SK-N-SH treated with all-trans-retinoic acid at 6 μM for 48 hours (cell line): ENCODE measurements around the gene CASTOR1.

ENCODE experiments used
- ARNTL ChIP-seq: fragments of 450-650 bp; formaldehyde crosslinking; IDR thresholded peaks from 2 replicates; pipeline ENCODE4 v1.5.0; 2020; ENCODE audit warnings: low read depth, mild to moderate bottlenecking, moderate library complexity, borderline replicate concordance
- CREB5 ChIP-seq: fragments of 250-450 bp; sonication (Bioruptor Pico); IDR thresholded peaks from 2 replicates; pipeline ENCODE4 v1.5.1; 2020; ENCODE audit warnings: low read depth, mild to moderate bottlenecking, moderate library complexity
- OSR1 ChIP-seq: fragments of 250-450 bp; sonication (Bioruptor Pico); IDR thresholded peaks from 2 replicates; pipeline ENCODE4 v1.8.0; 2022; ENCODE audit warnings: moderate library complexity, mild to moderate bottlenecking, inconsistent platforms
- PATZ1 ChIP-seq: fragments of 250-450 bp; sonication (Bioruptor Pico); IDR thresholded peaks from 2 replicates; pipeline ENCODE4 v1.8.0; 2020; ENCODE audit warnings: mild to moderate bottlenecking, moderate library complexity, borderline replicate concordance
- RARB ChIP-seq: fragments of 250-450 bp; sonication (Bioruptor Pico); IDR thresholded peaks from 2 replicates; pipeline ENCODE4 v1.8.0; 2021; ENCODE audit warnings: mild to moderate bottlenecking, moderate library complexity
- TCF4 ChIP-seq: fragments of 250-450 bp; sonication (Bioruptor Pico); IDR thresholded peaks from 2 replicates; pipeline ENCODE4 v1.8.0; 2021; ENCODE audit warnings: mild to moderate bottlenecking, moderate library complexity, borderline replicate concordance
- TOX ChIP-seq: fragments of 250-450 bp; sonication (Bioruptor Pico); IDR thresholded peaks from 2 replicates; pipeline ENCODE4 v1.8.0; 2021; ENCODE audit warnings: mild to moderate bottlenecking, moderate library complexity, borderline replicate concordance
- TSHZ2 ChIP-seq: fragments of 250-450 bp; sonication (Bioruptor Pico); IDR thresholded peaks from 2 replicates; pipeline ENCODE4 v1.5.0; 2020; ENCODE audit warnings: mild to moderate bottlenecking, moderate library complexity
- ZFP3 ChIP-seq: fragments of 250-450 bp; sonication (Bioruptor Pico); IDR thresholded peaks from 2 replicates; pipeline ENCODE4 v1.5.0; 2020; ENCODE audit warnings: mild to moderate bottlenecking, moderate library complexity
- ZFP30 ChIP-seq: fragments of 450-650 bp; formaldehyde crosslinking; IDR thresholded peaks from 2 replicates; pipeline ENCODE4 v1.5.0; 2022; ENCODE audit warnings: mild to moderate bottlenecking, moderate library complexity
- ZNF565 ChIP-seq: fragments of 450-650 bp; formaldehyde crosslinking; conservative IDR thresholded peaks from 2 replicates; pipeline ENCODE4 v1.5.0; 2020; ENCODE audit warnings: low read depth, mild to moderate bottlenecking, moderate library complexity
- TF ChIP-seq, protein P1 (sequence below): fragments of 250-450 bp; sonication (Bioruptor Pico); IDR thresholded peaks from 2 replicates; pipeline ENCODE4 v1.5.1; 2021; ENCODE audit warnings: mild to moderate bottlenecking, moderate library complexity

- no peak for TF ChIP-seq PATZ1
- no peak for TF ChIP-seq CREB5 (CRISPR knock-in tag)
- TF ChIP-seq ZNF565 (CRISPR knock-in tag): no peak
- TF ChIP-seq ARNTL (CRISPR knock-in tag): no peak
- TF ChIP-seq ZFP3: no peak
- no peak for TF ChIP-seq RARB (CRISPR knock-in tag)
- no peak for TF ChIP-seq TOX (CRISPR knock-in tag)
- TF ChIP-seq, protein P1, sequence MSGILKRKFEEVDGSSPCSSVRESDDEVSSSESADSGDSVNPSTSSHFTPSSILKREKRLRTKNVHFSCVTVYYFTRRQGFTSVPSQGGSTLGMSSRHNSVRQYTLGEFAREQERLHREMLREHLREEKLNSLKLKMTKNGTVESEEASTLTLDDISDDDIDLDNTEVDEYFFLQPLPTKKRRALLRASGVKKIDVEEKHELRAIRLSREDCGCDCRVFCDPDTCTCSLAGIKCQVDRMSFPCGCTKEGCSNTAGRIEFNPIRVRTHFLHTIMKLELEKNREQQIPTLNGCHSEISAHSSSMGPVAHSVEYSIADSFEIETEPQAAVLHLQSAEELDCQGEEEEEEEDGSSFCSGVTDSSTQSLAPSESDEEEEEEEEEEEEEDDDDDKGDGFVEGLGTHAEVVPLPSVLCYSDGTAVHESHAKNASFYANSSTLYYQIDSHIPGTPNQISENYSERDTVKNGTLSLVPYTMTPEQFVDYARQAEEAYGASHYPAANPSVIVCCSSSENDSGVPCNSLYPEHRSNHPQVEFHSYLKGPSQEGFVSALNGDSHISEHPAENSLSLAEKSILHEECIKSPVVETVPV: no peak
- no peak for TF ChIP-seq ZFP30 (CRISPR knock-in tag)
- no peak for TF ChIP-seq TSHZ2 (CRISPR knock-in tag)
- no peak for TF ChIP-seq OSR1
- no peak for TF ChIP-seq TCF4 (CRISPR knock-in tag)
Measured at GRCh38 chr22:30248484-30248883, 40.8 kb downstream of the CASTOR1 start.
